Raji (cell line): ENCODE results near the gene NID1.

Experiments
- POLR2A ChIP-seq: IDR thresholded peaks from 2 replicates; pipeline ENCODE4 v1.6.1; 2011; ENCODE audit warnings: low read depth, low read length, control low read depth; ENCODE audit not compliant: insufficient read depth

Gene NID1

DNA sequence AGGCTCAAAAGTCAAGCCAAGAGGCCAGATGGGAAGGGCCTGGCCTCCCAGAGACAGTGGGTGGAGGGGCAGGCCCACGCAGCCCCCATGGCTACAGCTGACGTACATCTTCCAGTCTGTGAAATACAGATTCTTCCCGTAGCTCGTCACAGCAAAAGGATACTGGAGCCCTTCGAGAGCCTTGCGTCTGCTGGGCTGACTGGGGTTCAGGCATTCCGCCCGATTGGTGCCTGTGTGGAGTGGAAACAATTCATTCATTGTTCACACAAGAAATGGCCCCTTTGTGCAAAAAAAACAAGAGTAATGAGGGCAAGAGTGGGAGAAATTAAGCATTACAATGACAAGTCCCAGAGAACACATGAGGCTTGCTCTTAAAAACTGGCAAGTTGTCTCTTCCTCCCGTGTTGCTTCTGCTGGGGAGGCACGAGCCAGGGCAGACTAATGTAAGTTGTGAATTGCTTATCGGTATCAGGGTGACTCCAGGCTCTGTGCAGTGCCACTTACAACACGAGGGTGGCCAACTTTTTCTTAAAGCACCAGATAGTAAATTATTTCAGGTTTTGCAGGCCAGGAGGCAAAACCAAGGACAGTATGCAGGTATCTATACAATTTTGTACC is 85.1 kb downstream of the NID1 start:
- no peak for TF ChIP-seq POLR2A

DNA sequence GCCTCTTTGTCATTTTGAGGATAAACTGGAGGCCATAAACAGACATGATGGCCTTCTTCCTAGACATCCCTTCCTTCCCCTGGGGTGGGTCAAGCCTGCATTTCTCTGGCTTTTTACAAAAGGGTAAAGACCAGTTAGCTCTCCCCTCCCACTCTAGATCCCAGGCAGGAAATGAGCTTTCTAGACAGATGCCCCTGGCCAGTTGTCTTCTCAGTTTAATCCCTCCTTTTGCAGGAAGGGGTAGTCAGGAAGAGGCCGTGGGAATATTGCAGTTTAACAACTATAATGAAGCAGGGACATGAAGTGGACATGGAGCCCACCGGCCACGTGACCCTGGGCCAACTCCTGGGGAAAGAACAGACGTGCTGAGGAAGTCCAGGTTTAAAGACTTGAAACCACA is 85.7 kb downstream of the NID1 start:
- no peak for TF ChIP-seq POLR2A

DNA sequence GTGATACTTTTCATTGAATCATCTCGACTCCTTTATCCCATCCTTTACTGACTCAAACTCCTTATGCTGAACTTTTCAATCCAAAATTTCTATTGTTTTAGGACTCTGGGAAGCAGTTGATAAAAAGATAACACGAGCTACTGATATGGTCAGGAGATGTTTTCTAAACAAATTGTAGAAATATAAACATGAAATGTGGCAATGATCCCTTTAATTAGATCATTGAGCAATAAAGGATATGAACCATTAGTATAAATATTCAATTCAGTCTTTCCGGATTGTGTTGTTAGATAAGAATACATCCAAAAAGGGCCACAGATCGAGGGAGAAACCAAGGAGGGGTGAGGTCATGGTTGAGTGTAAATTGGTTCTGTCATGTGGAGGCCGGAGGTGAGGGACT is 88.4 kb downstream of the NID1 start:
- TF ChIP-seq POLR2A = no peak

DNA sequence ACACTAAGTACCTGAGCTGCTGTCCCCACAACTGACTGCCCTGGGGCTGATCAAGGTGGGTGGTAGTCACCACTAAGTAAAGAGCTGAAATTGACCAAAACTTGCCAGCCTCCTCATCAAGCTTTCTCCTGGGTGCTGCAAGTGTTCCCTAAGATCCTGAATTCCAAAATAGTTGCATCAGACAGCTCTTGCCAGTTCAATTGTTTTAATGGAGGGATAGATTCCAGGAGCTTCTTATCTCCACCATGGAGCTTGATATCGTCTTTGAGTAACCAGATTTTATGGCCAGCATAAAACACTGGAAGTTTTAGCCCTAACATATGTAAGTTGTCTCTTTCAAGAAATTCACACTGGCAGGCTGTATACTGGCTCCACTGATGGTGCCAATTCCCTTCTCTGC is 90.3 kb downstream of the NID1 start:
- TF ChIP-seq POLR2A = no peak

DNA sequence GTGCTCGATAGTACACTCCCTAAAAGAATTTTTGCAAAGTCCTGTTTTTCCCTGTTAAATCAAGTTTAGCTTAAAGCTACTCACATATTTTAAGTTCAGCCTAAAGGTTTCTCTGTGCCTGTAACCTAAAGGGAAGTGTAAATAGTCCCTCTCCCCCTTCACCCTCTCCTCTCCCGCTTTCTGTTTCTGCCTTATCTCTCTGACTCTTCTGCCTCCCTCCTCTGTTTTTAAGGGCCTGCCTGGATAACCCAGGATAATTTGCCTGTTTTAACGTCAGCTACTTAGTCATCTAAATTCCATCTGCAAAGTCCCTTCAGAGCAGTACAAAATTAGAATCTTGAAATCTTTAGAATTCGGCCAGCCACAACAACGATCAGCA is 92.6 kb downstream of the NID1 start:
- no peak for TF ChIP-seq POLR2A

DNA sequence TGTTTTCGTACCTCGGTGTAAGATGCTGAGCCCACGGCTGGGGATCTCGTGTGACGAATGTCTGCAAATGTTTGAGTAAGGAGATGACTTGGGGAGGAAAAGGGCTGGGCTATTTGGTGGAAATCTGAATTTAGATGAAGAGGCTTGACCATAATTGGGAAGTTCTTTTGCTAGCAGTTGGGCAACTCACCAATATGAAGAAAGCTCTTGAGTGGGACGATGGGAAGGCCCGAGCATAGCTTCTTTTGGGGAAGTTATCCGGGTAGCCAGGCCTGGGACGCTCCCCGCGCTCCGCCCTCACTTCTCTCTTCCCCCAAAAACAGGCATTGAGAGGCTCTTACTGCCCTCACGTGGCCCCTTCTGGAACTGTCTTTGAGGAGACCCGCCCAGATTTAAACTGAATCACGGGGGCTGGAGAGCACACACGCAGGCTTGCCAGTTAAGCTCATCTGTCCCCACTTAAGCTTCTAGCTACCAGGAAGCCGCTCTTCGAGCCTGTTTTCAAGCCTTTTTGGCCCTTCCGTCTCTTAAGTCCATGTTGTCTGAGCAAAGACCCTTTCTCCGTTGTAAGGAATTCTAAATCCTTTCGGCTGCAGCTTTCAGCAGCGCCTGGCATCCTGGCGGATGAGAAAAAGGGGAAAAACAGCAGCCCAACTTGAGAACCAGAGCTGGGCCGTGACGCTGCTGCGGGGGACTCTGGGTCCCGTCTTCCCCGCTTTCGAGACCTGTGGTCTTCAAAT is 93.1 kb downstream of the NID1 start:
- no peak for TF ChIP-seq POLR2A

DNA sequence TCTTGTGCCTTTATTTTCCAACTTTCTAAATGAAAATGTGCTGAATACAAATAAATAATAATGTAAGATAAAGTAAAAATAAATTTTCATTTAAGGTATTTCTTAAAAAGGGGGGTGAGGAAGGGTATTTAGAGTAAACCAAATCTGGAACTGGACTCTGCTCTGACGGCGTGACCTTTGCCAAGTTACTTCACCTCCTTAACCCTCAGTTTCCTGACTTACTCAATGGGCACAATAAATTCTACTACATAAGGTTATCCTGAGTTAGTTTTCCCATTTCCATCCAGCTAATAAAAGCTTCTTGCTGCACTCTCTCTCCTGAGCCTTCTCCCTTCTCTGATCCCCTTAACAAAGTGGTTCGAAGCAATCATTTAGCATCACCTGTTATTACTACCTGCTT is 93.9 kb downstream of the NID1 start:
- TF ChIP-seq POLR2A = no peak

DNA sequence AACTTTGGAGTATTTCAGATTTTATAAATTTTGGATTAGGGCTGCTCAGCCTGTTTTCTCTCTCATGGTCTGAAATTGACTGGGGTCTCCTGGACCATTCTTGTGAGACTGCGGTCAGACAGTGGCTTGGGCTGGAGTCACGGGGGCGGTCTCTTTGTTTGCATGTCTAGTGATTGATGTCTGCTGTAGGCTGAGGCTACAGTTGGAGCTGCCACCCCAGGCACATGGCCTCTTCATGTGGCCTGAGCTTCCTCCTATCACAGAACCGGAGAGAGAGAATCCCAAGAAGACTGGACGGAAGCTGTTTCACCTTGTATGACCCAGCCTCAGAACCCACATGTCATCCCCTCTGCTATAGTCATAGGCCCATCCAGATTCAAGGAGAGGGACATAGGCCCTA is 96.1 kb downstream of the NID1 start:
- no peak for TF ChIP-seq POLR2A

DNA sequence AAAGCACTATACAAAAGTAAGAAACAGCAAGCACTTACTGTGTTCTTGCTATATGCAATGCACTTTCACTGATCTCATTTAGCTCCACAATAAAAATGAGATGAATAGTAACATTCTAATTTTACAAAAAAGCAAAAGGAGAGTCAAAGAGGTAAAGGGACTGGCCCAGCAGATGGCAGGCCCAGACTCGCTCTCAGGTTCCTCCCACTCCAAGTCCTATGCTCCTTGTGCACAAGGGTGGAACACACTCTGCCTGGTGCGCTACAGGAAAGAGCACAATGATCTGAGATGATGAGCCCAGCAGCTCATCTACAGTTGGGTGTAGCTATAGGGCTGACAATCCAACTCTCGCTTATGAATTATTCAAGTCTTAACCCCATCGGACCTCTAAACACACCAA is 104.1 kb downstream of the NID1 start:
- no peak for TF ChIP-seq POLR2A

DNA sequence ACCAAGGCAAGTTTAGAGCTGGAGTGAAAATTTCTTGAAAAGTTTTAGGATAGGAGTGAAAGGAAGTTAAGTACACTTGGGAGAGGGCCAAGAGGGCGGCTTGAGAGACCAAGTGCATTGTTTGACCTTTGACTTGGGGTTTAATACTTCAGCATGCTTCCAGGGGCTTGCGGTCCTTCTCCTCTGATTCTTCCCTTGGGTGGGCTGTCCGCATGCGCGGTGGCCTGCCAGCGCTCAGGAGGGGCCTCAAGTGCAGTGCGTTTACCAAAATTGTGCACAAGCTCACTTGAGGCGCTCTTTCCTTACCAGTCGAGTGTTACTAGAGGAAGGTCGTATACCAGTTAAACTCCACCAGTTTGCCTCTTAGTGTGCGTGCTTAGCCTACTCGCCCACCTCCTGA is 106.9 kb downstream of the NID1 start:
- TF ChIP-seq POLR2A = no peak

DNA sequence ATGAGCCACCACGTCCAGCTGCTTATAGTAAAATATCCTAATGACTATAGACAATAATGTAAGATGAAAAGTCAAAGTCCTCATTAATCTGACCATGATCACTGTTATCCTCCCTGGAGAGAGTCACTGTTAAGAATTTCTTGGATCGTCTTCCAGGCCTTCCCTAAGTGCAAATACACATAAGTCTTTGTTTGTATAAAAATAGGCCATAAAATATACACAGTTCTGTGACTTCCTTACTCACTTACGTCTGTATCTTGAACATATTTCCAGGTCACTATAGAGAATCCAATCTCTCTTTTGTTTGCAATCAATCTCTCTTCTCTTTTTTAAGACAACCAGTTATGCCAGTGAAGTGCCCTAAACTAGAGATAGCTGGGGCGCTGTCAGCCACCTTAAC is 109.1 kb downstream of the NID1 start:
- no peak for TF ChIP-seq POLR2A

DNA sequence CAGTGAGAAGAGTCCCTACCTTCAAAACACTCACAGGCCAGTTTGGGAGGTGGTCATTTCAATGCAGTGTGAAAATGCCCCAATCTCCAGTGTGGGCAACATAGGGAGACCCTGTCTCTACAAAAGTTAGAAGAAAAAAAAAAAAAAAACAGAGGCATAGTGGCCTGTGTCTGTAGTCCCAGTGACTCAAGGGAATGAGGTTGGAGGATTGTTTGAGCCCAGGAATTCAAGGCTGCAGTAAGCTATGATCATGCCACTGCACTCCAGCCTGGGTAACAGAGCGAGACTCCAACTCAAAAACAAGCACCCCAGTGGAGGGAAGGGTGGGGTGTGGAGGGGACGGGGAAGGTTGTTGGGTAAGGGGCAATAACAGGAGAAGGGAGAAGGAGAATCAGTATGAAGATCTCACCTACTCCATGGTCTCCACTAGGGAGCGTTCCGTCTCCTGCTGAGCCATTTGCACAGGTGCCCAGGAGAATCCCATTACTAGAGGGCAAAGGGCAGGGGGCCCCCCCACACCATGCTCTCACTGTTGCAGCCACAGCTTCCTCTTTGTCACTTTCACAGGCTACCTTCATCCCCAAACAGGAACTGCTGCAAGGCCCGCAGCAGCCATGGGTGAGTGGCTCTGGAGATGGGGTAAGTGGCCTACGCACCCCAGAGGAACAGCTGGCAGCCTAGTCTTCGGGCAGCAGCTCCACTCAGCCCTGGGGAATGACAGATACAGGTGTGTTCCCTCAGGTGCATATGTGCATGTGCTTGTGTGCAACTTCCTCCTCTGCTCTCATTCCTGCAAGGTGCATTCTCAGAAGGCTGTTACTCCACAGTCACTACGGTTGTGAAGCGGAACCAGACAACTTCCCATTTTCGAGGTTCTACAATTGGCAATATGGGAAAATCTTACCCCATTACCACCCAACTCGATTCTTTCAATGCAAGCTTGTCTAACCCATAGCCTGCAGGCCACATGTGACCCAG is 110.3 kb downstream of the NID1 start:
- no peak for TF ChIP-seq POLR2A

DNA sequence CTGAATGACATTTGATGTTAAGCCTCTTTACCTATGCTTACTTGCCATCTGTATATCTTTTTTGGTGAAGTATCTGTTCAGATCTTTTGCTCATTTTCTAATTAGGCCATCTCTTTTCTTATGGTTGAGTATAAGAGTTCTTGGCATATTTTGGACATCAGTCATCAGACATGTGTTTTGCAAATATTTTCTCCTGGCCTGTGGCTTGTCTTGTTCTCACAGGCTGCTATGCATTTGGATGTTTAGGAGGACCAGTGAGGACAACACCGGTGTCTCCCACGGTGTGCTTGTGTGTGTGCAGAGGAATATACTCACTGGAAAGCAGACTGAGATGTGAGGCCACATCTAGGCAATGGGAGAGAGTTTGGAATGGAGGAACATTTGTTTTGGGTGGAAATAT is 111.1 kb downstream of the NID1 start:
- TF ChIP-seq POLR2A = no peak

DNA sequence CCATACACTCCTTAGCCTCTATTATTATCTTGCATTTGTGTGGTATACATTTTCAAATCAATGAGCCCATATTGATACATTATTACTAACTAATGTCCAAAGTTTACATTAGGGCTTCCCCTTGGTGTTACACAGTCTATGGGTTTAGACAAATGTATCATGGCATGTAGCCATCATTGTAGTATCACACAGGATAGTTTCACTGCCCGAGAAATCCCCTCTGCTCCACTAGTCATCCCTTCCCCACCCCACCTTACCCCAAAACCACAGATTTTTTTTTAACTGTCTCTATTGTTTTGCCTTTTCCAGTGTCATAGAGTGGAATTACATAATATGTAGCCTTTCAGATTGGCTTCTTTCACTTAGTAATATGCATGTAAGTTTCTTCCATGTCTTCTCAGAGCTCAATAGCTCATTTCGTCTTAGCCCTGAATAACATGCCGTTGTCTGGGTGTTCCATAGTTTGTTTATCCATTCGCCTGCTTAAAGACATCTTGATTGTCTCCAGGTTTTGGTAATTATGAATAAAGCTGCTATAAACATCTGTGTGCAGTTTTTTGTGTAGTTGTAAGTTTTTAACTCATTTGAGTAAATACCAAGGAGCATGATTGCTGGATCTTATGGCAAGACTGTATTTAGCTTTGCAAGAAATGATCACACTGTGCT is 111.8 kb downstream of the NID1 start:
- no peak for TF ChIP-seq POLR2A

DNA sequence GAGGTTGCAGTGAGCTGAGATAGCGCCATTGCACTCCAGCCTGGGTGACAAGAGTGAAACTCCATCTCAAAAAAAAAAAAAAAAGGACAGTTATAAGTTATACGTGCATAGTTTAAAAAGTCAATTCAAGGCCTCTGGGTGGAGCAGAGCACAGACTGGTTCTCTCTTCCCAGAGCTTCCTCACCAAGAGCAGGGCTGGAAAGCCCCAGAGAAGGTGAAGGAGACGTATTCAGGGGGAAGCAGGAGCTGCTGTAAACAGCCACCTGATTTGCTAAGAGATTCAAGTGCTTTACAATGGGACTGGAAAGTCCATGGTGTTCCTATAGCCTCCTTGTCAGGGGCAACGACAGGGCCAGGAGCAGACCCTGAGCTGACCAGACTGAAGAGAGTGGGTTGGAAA is 113.2 kb downstream of the NID1 start:
- TF ChIP-seq POLR2A = no peak
